HL-60/S4 treated with phorbol 12-myristate 13-acetate at 8.2 ng/mL for 4 days and 3 days (cell line): ENCODE measurements around the gene PHF2.

Source experiments
- in situ Hi-C: fragments of 300-500 bp; cut with MboI; formaldehyde crosslinking; loops from 2 replicates; pipeline ENCODE4 v1.15.0; 2022; ENCODE audit warnings: low sequenced_read_pairs

Gene PHF2

DNA sequence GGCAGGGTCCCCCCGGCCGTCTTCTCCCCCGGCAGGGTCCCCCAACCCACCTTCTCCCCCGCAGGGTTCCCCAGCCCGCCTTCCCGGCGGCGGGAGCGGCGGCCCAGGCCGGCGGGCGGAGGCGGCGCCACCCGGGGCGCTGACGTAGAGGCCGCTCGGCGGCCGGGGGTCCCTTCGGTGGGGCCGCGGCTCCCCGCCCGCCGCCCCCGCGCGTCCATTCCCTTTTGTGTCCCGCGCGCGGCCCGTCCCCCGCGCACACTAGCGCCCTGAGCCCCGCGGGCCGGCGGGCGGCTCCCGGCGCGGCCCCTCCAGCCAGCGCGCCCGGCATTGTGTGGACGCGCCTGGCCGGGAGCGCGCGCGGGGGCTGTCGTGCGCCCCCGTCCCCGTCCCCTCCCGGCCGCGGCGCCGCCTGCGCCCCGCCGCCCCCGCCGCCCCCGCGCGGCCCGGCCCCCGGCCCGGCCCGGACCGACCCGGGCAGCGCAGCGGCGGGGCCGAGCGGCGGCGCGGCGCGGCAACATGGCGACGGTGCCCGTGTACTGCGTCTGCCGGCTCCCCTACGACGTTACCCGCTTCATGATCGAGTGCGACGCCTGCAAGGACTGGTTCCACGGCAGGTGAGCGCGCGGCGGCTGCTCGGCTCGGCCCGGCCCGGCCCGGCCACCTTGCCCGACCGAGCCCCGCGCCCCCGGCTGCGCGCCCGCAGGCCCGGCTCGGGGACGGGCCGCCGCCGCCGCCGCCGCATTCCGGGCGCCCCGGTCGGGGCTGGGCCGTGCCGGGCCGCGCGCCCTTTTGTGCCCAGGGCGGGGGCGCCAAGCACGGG lies at the start of gene PHF2:
Gene PHF2, plus strand, starts transcription at position 327 of the 820 bp plus-strand sequence. Its CDS starts 190 bp downstream, at position 517.
- in situ Hi-C loops = no loop called here

DNA sequence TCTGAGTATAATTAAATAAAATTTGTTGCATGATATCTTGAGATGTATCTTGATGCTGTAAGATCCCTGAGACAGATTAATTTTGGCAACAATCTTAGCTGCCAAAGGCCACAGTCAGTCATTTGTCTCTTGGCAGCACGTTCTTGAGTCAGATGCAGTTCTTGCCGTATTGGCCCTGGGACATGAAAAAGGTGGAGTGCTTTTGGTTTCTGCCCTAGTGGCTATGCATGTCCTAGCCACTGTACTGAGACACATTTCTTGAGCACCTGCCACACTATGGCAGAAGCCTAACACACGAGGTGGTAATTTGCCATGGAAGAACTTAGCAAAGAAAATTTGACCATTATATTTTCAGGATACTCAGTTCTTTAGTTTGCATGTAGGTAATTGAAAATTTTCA lies 45.0 kb upstream of the PHF2 start:
- in situ Hi-C loops = no loop called here

DNA sequence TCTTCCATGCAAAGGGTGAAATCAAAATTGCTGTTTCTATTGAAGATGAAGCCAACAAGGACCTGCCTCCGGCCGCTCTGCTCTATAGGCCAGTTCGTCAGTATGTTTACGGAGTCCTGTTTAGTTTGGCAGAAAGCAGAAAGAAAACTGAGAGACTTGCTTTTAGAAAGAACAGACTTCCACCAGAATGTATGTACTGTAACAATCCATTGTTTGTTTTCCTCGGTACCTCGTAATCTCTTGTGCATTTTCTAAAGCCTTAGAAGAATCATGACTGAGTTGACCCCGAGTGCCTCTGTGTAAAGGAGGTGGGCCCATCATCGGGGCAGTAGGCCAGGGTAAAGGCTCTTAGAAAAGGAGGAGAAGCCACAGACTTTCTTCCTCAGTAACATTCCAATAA lies 44.2 kb upstream of the PHF2 start:
- in situ Hi-C loops = no loop called here

DNA sequence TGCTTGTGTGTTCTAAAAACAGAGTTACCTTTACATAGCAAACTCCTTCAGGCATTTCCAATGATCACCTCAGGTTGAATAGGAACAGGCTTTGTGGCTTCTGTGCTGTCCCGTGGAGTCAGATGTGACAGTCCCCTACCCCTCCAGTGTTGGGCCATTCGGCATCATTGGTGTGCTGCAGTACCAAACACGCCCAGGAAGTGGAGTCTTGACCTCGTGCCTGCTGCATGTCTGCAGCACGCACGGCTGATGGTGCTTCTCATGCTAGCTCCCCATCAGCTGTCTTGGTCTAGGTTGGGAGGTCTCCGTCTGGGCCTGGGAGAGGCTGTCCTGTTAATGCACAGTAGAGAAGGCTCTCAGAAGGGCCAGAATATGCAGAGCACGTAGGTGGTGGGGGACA lies 42.5 kb upstream of the PHF2 start:
- in situ Hi-C loops = no loop called here

DNA sequence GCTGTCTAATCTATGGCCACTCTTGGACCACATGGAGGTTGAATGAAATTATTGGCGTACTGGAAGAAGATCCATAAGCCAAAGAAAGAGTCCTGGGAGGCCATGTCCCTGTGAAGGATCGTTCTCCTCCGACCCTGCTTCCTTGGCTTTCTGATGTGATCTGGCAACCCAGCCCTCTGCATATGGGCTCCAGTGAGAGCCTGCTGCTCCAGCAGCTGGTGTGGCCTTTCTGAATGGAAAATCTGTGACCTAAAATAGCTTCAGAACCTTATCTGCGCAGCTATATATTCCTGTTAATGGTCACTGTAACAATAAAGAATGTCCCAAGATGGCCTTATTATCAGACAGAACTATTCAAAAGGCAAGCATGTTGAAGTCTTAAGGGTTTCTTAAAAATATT lies 40.2 kb upstream of the PHF2 start:
- in situ Hi-C loops = no loop called here

DNA sequence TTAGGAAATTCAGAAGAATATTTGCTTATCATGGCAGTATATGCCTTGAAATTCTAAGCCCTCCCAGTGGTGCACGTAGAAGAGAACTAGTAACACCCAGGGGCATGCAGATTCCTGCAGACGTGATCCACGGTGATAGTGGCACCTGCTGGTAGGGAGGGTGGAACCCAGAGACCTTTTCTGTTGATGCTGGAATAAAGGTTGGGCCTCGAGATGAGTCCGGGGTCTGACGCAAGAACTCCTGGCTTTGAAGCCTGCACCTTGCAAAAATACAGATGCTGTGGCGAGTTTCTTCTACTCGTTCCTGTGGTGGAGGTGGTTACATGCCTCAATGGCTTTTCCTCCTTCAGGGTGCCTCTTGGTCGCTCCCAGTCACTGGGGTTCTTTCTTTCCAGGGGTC lies 39.5 kb upstream of the PHF2 start:
- in situ Hi-C loops = no loop called here

DNA sequence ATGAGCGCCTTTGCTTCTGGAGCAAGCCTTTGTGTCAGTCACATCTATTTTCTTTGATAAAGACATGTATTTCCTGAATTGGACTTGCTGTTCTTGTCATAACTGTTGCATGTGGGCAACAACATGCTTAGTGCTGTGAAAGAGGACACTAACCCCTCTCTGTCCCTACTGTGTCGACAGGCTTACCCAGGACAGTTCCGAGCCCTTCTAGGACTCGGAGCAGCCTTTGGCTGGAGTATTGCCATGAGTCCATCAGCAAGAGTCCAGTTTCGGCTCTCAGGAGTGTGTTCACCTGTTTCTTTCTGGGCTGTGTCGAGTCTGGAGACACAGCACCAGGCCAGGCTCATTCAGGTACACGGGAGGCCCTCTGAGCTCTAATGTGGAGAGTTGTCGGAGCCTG lies 36.1 kb upstream of the PHF2 start:
- in situ Hi-C loops = no loop called here

DNA sequence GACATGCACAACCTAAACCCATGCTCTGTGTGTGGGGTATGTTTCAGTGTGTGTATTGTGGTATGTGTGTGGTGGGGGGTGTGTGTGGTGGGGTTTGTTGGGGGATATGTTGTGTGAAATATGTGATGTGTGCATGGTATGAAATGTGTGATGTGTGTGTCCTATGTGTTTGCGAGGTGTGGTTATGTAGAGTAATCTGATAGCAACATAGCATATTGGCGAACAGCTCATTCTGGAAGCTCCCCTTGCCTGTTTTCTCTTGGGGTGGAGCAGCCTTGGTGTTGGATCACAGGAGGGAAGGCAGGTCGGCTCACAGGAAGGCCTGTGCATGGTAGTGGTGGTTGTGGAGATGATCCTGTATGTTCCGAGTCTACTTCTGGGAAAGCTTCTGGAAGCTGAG lies 35.4 kb upstream of the PHF2 start:
- in situ Hi-C loops = no loop called here

DNA sequence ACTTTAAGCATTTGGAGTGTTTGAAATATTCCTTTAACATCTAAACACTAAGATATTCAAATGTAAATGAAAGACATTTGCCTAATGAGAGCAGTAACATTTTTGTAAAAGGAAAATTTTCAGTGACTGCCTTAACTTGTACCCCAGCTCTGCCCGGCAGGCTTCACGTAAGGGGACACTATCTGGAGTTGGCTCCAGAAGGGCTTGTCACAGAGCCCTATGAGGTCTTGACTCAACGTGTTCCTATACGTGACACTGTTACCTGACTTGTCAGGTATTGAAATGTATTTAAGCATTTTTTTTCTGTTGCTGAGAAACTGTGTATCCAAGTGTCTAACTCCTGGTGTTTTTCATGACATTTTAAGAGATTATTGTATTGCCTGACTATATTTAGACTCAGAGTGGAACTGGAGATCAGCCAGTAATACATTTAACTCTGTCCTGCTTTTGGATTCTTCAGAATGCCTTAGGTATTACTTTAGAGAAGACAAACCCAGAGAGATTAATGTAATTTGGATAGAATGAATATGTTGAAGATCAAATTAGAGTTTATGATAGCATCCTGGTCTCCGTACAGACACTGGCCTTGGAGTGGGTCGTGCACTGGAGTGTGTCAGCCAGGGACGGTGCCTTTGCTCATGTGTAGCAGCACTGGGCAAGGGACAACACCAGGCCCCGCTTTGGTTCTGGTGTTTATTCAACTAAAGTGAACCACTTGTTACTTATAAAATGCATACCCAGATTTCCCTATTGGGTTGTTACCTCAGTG lies 34.6 kb upstream of the PHF2 start:
- in situ Hi-C loops = no loop called here

DNA sequence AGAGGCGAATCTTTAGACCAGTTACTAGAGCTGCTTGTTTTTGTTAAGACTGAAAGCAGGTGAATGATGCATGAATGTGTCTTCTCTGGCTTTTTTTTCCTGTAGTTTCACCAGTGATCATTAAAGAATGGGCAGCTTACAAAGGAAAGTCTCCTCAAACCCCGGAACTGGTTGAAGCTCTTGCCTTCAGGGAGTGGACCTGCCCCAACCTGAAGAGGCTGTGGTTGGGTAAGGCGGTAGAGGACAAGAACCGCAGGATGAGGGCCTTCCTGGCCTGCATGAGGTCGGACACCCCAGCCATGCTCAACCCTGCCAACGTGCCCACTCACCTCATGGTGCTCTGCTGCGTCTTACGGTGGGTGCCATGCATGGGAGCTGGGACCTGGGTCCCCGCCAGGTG lies 33.3 kb upstream of the PHF2 start:
- in situ Hi-C loops = no loop called here

DNA sequence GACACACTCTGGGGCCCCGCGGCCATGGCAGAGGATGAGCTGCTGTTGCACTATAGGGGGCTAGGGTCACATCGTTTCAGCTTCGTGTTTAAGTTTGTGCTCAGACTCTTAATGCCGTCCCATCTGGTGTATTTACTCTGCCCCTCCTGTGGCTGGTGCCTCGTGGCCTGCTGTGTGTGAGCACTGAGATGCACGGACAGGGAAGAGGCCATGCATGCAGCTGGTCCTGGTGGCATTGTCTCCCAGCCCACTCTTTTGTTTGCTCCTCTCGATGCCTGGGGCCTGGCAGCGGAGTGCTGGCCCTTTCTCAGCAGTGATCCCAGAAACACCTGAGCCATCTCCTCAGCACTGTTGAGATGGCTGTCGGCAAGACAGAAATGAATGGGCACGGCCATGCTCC lies 30.0 kb upstream of the PHF2 start:
- in situ Hi-C loops = no loop called here

DNA sequence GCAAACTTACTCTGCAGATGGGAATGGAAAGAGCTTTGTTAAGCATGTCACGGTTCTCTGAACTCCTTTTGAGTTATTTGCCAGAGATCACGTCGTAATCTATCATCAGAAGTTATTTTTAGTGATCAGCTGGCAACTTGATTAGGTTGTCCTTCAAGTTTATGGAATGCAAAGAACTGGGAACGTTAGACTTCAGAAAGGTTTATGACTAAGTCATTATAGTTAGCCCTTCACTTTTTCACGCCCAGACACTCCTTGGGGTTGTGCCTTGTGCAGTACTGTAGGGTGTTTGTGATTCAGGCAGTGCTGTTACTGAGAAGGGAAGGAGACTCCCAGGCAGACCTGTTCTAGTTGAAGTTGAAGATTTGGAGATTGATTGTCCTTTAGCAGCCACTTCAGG lies 26.8 kb upstream of the PHF2 start:
- in situ Hi-C loops = no loop called here

DNA sequence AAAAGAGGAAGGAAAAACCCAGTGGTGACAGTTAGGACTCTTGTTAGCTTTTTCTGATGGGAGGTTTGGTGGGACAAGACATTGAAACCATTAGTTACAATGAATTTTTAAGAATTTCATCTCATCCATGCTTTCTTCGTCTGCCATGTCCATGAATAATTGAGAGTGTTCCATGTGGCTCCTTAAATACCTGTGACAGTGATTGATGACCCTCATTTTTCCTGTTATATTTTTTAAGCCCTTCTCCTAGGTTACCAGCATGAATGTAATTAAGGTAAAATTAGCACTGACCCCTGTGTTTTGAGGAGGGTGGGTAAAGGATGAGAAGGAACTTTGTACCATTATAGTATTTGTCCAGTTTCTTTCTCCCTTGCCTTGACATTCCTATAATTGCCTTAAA lies 23.5 kb upstream of the PHF2 start:
- in situ Hi-C loops = no loop called here

DNA sequence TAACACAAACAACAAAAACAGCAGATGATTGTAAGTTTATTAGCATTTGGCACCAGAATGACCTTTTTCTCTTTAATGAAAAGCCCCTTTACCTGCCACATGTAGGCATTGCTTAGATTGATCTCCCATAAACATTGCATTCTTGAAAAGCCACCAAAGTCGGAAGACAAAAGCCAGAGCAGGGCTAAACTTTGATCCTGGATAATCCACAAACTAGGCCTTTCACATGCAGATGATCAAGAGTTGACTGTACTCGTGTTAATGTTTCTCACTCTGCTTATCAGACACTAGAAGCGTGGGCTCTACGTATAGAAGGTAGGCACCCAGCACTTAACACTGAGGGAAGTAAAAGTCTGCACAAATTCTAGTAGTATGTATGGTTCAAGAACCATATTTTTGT lies 21.0 kb upstream of the PHF2 start:
- in situ Hi-C loops = no loop called here

DNA sequence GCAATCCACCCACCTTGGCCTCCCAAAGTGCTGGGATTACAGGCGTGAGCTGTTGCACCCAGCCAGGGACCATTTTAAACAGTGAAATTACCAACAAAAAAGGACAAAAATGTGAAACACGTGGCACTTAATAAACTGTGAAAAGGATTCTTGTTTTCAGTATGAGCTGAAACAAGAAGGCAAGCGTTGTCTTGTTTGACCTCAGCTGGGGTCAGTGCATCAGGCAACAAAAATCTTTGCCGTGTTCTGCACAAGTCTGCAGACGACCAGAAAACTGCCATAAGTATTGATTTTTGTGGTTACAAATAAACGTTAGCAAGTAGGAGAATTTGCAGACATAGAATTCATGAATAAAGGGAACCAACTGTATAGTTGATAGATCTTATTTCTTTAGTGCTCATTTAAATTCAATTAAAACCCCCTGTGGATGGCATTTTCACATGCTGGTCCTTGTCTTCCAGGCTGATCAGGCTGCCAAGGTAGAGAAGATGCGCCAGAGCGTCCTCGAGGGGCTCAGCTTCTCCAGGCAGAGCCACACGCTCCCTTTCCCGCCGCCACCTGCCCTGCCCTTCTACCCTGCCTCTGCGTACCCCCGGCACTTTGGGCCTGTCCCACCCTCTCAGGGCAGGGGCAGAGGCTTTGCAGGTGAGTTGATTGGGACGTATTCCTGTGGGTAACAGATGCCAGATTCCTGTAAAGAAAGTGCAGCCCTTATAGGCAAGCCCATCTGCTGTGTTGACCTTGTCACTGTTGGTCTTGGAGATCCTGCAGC lies 18.8 kb upstream of the PHF2 start:
- in situ Hi-C loops = no loop called here

DNA sequence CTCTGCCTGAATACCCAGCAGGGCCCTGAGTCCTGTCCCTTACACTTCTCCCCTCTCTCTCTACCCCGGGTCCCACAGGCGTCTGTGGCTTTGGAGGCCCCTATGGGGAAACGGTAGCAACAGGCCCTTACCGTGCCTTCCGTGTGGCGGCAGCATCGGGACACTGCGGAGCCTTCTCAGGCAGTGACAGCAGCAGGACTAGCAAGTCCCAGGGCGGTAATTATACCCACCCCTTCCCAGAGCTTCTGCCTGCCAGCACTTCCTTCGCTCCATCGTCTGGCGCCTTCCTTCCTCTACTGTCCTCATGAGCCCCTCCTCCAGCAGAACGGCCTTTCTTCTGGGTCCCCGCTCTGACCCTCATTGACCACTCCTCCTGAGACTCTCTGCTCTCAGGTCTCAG lies 17.9 kb upstream of the PHF2 start:
- in situ Hi-C loops = no loop called here

DNA sequence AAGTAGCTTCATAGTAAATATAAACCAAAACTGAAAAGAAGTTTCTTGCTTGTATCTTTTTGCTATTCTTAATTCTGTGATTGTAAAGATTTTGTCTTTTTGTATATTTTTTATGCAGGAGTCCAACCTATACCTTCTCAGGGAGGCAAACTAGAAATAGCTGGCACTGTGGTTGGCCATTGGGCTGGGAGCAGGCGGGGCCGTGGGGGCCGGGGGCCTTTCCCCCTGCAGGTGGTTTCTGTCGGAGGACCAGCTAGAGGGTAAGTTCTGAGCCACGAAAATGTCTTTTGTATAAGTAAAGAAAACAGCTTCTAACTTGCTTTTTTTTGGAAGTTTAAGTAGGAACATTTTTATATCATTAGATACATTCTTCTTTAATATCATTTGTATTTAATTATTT lies 15.4 kb upstream of the PHF2 start:
- in situ Hi-C loops = no loop called here

DNA sequence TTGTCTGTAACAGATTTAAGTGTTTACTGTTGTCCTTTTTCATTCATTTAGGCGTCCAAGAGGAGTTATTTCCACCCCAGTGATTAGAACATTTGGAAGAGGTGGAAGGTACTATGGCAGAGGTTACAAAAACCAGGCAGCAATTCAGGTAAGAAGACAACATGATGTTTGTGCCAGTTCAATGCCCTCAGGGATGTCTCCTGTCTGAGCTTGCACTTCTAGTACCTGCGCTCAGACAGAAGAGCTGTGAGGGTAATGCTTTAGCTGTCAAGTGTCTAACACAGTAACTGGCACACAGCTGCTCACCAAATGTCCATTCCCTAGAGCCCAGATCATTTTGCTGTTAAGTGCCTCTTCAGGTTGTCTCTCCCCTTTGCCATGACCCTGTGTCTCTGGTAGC lies 14.2 kb upstream of the PHF2 start:
- in situ Hi-C loops = no loop called here

DNA sequence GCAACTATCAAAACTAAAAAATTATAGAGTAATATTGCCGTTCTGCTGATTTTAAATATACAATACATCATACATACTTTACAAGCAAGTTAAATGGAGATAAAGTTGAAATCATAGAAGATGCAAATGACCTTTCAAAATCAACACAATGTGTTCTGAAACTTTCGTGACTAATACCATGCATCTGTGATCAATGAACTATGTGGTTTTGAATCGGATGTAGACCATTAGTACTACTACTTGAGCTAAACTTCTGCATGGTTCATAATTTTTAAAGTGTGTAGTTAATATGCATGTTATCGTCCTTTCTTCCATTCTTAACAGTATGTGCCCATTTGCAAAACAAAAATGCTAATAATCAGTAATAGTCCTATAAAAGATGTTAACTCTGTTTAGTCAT lies 11.3 kb upstream of the PHF2 start:
- in situ Hi-C loops = no loop called here

DNA sequence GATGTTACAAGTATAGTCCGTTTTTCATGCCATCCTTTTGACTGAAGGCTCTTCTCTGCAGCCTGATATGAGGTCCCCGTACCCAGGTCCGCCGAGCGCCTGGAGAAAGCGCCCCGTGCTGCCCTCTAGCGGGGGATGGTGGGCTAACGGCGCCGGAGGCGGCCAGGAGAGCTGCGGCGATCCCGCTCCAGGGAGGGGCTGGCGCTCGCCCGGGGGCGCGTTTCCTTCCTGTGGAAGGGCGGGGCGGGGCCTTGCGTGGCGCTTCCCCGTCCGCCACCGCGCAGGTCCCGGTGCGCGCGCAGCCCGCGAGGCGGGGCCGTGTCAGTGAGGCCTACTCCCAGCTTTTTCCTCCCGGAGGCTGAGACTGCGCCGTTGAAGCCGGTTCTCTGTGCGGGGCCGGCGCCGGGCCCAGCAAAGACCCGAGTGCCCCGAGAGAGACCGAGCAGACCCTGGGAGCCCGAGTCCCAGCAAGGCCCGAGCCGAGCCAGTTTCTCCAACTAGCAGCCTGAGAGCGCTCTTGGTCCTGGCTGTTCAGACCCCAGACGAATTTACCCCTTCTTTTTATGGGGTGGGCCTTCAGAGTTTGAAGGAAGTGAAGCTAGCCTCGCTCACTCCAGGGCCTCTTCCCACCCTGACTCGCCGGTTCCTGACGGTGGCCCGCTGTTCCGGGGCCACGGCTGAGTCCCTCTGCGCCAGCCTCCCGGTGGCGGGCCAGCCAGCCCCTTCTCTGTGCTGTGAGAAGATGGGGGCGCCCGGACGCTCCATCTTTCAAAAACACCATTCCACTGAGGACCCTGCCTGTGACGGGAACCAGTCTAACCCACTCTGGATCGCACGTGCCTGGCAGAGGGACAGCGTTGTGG lies 9.7 kb upstream of the PHF2 start:
- in situ Hi-C loops = no loop called here
